Spleen (tissue), 7 donors: Measurements from ENCODE around the gene ID4.

Source experiments
- CTCF ChIP-seq, 11 experiments: fragments of 200-600 bp in 7 of 11; fragments of 450-650 bp in 4 of 11; sonication (generic) in 4 of 11; IDR thresholded peaks in 8 of 11; conservative IDR thresholded peaks in 3 of 11; 1 replicate in 7 of 11; 2 replicates in 4 of 11; pipeline versions ENCODE4 v1.4.0 to v1.8.0; 2016 to 2021; ENCODE audit warnings: antibody characterized with exemption in 11 of 11, inconsistent platforms in 4 of 11, mild to moderate bottlenecking in 1 of 11
- POLR2A ChIP-seq, 3 donors: fragments of 450-650 bp; IDR thresholded peaks; one replicate each; pipeline ENCODE4 v1.5.1; 2017; ENCODE audit warnings: antibody characterized with exemption in 3 of 3, mild to moderate bottlenecking in 1 of 3
- POLR2AphosphoS5 ChIP-seq, 3 donors: sonication (generic); formaldehyde crosslinking; IDR thresholded peaks; one replicate each; pipeline ENCODE4 v1.5.1; 2017; ENCODE audit warnings: antibody characterized with exemption in 3 of 3
- donor health status: DM: no; HTN: no; CAD: no; lungs with moderate emphysema.
- donor health status: DM: no; HTN: no; CAD: no.
- donor health status: DM: no; HTN: no; CAD: no.

- no peak for TF ChIP-seq CTCF (IDR thresholded peaks at IDR 0.05 in 8 of 11, conservative IDR thresholded peaks at IDR 0.05 in 3 of 11)
- no peak for TF ChIP-seq POLR2AphosphoS5 (IDR thresholded peaks at IDR 0.05)
- no peak for TF ChIP-seq POLR2A (IDR thresholded peaks at IDR 0.05)
Observed at GRCh38 chr6:19833947-19834346, 3.2 kb upstream of the ID4 start.
